A172 (cell line): ENCODE results near the gene PEX10. TPM values are rescaled to one million over a fixed set of nuclear protein-coding genes. Genes with fewer than 3 reads are reported as not detected.

Experiments
- DNase-seq: peaks from one replicate; pipeline ENCODE4 v3.0.0-alpha.2; 2015; ENCODE audit warnings: low spot score
- total RNA-seq: library from RNA; depleted of rRNA; stranded (reverse); fragments of >200 nt; shearing (Covaris generic); gene quantifications from 2 replicates; pipeline ENCODE4 v1.2.3, GENCODE V29; 2014

PEX10 gene
- total RNA-seq, 1 experiment from 2014 or later: 17.0 TPM

GRCh38 chr1:2425892-2426291 lies 13.5 kb upstream of the PEX10 start:
- DNase-seq: no peak

GRCh38 chr1:2422523-2422922 lies 10.2 kb upstream of the PEX10 start:
- no peak for DNase-seq

- no peak for DNase-seq
These were observed 7.1 kb upstream of the PEX10 start for GRCh38 chr1:2419416-2419815.

DNA sequence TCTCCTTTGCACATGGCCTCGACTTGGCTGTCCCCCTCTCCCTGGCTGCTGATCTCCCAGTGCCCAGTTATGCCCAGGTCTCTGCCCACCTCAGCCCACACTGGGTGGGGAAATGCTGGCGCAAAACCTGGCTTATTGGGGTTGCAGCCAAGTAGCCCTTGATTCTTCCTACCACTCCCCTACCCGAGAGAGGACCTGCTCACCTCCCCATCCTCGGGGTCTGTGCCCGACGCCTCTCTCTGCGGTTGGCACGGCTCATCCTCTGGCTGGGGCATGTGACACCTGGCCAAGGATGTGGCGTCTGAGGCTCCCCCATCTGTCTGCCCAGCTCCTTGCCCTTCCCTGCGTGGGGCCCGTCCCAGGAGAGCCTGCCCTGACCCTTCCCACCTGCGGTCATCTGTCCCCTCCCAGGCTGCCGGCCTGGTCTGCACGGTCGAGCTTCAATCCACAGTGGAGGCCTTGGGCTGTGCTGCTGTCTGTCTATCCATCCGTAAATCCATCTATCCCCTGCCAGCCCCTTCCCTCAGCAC lies 6.5 kb upstream of the PEX10 start:
- DNase-seq: no peak

DNA sequence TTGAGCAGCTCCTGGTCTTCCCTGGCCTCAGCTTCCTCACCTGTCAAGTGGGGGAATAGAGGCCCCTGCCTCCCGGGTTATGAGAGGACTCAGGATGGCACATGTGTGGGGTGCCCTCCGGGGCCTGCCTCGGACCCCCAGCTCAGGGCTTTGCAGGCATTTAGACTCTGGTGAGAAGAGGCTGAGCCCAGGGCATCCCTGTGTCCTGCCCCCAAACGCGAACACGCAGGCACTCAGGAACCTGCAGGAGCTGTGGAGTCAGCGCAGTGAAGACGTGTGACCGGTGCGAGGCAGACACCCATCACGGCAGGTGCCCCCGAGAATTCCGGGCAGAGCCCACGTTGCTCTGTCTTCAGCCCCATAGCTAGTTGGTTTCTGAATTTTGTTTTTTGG lies 5.5 kb upstream of the PEX10 start:
- no peak for DNase-seq

DNA sequence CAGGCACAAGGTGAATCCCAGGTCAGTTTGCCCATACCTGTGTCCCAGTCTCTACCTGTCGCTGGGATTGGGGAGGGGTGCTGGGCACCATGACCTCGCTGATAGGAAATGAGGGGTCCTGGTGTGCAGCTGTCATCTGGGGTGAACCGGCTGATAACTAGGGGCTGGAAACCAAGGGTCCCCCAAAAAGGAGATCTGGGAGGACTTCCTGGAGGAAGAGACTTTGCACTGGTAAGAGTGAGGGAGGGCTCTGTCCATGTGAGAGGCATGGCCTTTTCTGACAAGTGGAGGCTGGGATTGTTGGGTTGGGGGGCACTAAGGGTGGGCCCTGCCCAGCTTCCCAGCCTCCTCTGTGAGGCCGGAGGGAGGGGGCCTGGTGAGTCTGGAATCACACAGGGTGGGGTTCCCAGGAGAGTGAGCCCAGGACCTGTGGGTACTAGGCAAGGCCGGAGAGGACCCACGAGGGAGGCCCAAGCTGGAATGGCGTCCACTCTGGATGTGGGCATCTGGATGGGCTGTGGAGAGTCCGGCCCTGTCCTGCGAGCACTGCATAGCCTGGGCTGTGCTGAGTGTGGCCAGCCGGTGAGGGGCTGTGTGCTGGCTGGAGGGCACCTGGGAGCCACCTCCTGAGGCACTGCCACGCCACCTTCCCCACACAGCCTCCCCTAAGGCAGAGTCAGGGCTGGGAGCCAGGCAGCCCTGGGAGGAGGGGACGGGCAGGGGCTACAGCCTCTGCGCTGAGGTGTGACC lies 4.9 kb upstream of the PEX10 start:
- DNase-seq: no peak

DNA sequence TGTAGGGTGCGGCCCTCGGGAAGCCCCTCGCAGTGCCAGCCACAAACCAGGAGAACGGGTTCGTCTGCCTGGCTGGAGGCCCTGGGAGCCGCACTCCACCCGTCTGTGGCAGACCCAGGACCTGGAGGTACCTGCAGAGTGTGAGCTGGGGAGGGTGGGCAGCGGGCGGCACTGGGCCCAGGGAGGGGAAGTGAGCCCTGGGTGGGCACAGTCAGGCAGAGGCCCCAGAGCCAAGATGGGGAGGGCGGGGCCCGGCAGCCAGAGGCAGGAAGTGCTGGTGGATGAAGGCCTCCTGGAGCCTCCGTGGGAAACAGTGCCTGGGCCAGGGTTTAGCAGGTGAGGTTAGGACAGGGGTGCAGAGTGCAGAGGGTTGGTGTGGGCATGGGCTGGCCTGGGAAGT lies 4.0 kb upstream of the PEX10 start:
- no peak for DNase-seq

DNA sequence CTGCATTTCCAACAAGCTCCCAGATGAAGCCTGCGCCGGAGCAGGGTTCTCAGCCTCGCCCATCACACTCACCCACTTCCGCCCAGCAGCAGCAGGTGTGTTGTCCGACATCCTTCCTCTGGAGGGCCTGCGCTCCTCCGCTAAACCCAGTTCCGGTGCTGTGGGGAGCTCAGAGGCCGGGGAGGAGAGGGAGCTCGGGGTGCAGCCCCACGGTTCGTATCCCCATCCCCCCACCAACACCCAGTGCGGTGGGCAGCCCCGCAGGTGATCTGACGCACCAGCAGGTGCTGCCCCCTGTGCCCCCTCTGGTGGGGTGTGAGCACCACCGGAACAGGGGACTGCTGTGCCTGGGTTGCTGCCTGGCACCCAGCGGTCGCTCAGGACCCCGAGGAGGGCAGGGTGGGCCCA lies 3.4 kb upstream of the PEX10 start:
- no peak for DNase-seq

DNA sequence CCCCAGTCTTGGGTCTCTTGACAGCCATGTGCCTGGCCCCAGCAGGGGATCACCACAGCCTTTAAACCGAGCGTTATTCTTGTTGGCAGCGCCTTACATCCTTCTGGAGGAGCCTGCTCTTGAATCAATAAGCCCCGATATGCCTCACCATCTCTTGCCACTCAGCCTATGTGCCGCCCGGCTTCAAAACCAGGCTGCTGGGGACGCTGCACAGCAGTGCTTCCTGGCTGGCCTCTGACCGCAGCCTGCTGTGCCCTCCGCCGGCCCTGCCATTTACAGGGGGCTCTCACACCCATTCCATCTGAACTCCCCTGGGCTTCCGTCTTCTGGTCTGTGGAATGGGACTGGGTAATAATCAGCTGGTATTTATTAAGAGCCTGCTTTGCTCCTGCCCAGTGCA lies 3.0 kb upstream of the PEX10 start:
- DNase-seq: no peak

- peak; percentile 29 for DNase-seq
These were observed 2.1 kb upstream of the PEX10 start for GRCh38 chr1:2414297-2414958.

- DNase-seq: no peak
These were observed 1.3 kb upstream of the PEX10 start for GRCh38 chr1:2413495-2414296.

DNA sequence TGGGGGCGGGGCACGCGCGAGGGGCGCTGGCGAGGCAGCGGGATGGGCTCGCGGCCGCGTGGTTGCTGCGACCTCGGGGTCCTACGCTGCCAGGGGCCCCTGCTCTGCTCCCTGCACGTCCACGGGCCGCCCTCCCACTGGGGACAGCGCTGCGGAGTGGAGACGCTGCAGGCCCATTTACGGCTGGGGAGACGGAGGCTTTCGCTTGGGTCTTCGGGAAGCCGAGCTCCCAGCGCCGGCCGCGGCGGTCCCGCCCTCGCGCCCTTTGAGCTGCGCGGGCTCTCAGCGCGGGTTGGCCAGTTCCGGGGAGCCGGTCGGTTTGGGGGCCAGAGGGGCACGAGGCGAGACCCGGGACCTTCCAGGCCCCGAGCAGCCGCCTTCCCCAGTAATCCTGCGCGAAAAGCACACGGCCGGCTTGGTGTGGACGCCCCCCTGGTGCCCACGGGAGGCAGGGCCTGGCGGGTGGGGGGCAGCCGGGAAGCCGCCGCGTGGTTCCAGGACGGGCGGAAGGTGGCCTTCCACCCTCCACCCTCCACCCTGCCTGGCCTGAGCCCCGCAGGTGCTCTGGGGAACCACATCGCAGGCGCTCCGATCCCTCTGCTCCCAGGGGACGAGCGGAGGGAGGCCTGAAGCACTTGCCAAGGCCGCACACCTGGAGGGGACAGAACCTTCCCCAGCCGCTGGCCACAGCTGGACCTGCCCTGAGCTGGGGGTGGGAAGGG lies 570 bp upstream of the PEX10 start:
- no peak for DNase-seq

DNA sequence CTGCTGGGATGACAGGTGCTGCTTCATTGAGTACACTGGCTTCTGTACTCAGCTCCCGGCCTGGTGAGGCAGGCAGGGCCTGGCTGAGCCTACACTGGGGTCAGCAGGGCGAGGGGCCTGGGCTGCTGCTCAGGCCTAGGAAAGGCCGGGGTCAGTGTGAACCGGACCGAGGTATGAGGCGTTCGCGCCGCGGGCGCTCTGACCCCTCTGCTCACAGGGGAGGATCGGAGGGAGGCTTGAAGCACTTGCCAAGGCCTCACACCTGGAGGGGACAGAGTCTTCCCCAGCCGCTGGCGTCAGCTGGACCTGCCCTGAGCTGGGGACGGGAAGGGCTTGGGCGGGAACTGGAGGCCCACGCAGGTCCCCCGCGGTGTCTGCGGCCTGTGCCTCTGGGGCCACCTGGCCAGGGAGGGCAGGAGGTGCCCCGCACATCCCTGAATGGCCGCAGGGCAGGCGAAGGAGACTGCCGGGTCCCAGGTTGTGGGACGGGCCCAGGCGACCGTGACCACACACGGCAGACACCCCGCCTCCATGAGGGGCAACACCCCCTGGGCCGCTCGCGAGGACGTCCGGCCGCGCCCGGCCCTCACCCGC lies 466 bp downstream of the PEX10 start:
- no peak for DNase-seq

GRCh38 chr1:2409745-2410144 lies 2.6 kb downstream of the PEX10 start:
- DNase-seq: no peak

GRCh38 chr1:2408859-2409276 lies 3.5 kb downstream of the PEX10 start:
- DNase-seq: no peak

DNA sequence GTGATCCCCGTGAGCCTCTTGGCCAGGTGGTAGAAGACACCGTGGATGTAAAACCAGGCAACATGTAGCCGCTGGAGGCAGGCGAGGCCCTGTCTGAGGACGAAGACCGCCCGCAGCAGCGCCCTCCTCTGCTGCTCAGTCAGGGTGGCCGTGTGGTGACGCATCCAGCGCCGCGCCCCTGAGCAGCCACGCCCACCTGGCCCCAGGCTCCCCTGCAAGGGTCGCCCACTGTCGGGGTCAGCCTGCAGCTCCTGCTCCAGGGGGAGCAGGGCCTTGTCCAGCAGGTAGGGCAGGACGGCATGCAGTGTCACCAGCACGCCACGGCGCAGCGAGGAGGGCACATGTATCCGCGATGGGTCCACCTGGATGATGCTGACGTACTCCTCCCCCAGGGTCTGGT lies 3.9 kb downstream of the PEX10 start:
- no peak for DNase-seq

DNA sequence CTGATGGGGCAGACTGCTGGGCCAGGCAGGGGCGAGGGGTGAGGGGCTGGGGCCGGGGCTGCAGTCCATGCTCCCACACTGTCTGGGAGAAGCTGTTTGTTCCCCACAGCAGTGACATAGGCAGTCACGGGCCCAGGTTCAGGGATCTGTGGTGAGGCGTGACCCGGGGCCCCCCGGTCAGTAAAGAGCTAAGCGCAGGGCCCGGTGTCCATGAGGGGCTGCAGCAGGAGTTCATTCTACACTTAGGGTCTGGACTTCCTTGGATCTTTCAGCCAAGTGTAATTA lies 4.4 kb downstream of the PEX10 start:
- DNase-seq: no peak

GRCh38 chr1:2407166-2407990 lies 5.0 kb downstream of the PEX10 start:
- no peak for DNase-seq

DNA sequence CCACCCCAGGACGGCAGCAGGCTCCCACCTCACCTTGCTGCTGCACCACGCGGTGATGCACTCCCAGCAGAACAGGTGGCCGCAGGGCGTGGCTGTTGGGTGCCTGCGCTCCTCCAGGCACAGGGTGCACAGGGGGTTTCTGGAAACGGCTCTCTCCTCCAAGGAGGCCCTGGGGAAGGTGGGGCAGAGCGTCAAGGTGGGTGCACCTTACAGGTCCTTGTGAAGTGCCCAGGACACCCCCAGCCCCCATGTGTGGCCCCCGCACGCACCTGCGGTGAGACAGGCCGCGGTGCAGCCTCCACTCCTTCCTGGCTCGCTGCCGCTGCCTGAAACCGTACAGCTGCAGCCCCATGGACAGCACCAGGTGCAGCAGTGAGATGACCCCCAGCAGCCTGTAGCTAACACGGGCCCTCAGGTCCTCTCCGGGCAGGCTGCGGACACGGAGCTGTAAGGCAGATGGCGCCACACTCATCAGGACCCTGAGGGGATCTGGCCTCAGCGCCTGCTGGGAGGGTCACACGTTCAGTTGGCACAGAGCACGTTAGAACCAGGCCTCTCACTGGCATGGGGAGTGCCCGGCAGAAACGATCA lies 5.8 kb downstream of the PEX10 start:
- DNase-seq: no peak

GRCh38 chr1:2405588-2406295 lies 6.6 kb downstream of the PEX10 start:
- no peak for DNase-seq
